Liver (tissue), 9 donors: ENCODE data around the gene SYT15. TPM values are rescaled to one million over a fixed set of nuclear protein-coding genes. Genes with fewer than 3 reads are reported as not detected.

Source experiments
- DNase-seq: peaks from one replicate; pipeline ENCODE4 v3.0.0-alpha.2; 2017; ENCODE audit warnings: low spot score
- H3K27ac ChIP-seq, 2 donors: one replicate each; pipeline ENCODE4 v1.7.0; 2013; ENCODE audit warnings: inconsistent platforms in 2 of 2, low read length in 2 of 2, control low read depth in 1 of 2, low read depth in 1 of 2, mild to moderate bottlenecking in 1 of 2
- H3K27me3 ChIP-seq, 4 donors: one replicate each; pipeline versions ENCODE4 v1.6.1 to v1.7.0; 2013; ENCODE audit warnings: low read length in 3 of 4, inconsistent platforms in 1 of 4, mild to moderate bottlenecking in 1 of 4, moderate library complexity in 1 of 4; ENCODE audit not compliant: control insufficient read depth in 4 of 4, insufficient read depth in 4 of 4
- H3K36me3 ChIP-seq, 4 donors: one replicate each; pipeline versions ENCODE4 v1.6.1 to v1.7.0; 2013; ENCODE audit warnings: low read length in 3 of 4, mild to moderate bottlenecking in 3 of 4, low read depth in 1 of 4, moderate library complexity in 1 of 4; ENCODE audit not compliant: control insufficient read depth in 4 of 4, insufficient read depth in 3 of 4
- H3K4me1 ChIP-seq, 4 donors: one replicate each; pipeline versions ENCODE4 v1.6.1 to v1.7.0; 2013; ENCODE audit warnings: low read length in 3 of 4, mild to moderate bottlenecking in 3 of 4, moderate library complexity in 1 of 4; ENCODE audit not compliant: control insufficient read depth in 4 of 4, insufficient read depth in 4 of 4
- H3K4me3 ChIP-seq, 3 donors: one replicate each; pipeline versions ENCODE4 v1.6.1 to v1.7.0; 2013; ENCODE audit warnings: low read length in 3 of 3, control low read depth in 1 of 3, low read depth in 1 of 3, mild to moderate bottlenecking in 1 of 3
- H3K9ac ChIP-seq, 2 donors: one replicate each; pipeline ENCODE4 v1.7.0; 2013; ENCODE audit warnings: low read length in 2 of 2, mild to moderate bottlenecking in 2 of 2, moderate library complexity in 2 of 2, control low read depth in 1 of 2, low read depth in 1 of 2
- H3K9me3 ChIP-seq, 4 donors: one replicate each; pipeline versions ENCODE4 v1.6.1 to v1.7.0; 2013; ENCODE audit warnings: low read length in 3 of 4; ENCODE audit not compliant: control insufficient read depth in 4 of 4
- EGR1 ChIP-seq, 2 donors: IDR thresholded peaks; 2 replicates each; pipeline ENCODE4 v1.6.1; 2016 to 2018; ENCODE audit warnings: antibody characterized with exemption in 2 of 2, low read depth in 2 of 2
- FOXA1 ChIP-seq: IDR thresholded peaks from 2 replicates; pipeline ENCODE4 v1.6.1; 2016; ENCODE audit warnings: antibody characterized with exemption
- FOXA2 ChIP-seq: IDR thresholded peaks from 2 replicates; pipeline ENCODE4 v1.6.1; 2016; ENCODE audit warnings: antibody characterized with exemption
- GABPA ChIP-seq, 2 donors: IDR thresholded peaks in 1 of 2; conservative IDR thresholded peaks in 1 of 2; 2 replicates each; pipeline ENCODE4 v1.6.1; 2016; ENCODE audit warnings: antibody characterized with exemption in 2 of 2, mild to moderate bottlenecking in 1 of 2, moderate library complexity in 1 of 2
- HNF4A ChIP-seq, 2 donors: conservative IDR thresholded peaks; 2 replicates each; pipeline ENCODE4 v1.6.1; 2016; ENCODE audit warnings: antibody characterized with exemption in 2 of 2, mild to moderate bottlenecking in 2 of 2
- HNF4G ChIP-seq: IDR thresholded peaks from 2 replicates; pipeline ENCODE4 v1.6.1; 2016; ENCODE audit warnings: antibody characterized with exemption
- JUND ChIP-seq, 2 donors: IDR thresholded peaks; 2 replicates each; pipeline ENCODE4 v1.6.1; 2016; ENCODE audit warnings: antibody characterized with exemption in 2 of 2
- NR2F2 ChIP-seq: IDR thresholded peaks from 2 replicates; pipeline ENCODE4 v1.6.1; 2016; ENCODE audit warnings: antibody characterized with exemption
- RAD21 ChIP-seq, 2 donors: IDR thresholded peaks; 2 replicates each; pipeline ENCODE4 v1.6.1; 2016; ENCODE audit warnings: antibody characterized with exemption in 2 of 2, mild to moderate bottlenecking in 2 of 2
- RXRA ChIP-seq, 2 donors: IDR thresholded peaks; 2 replicates each; pipeline ENCODE4 v1.6.1; 2017 to 2018; ENCODE audit warnings: antibody characterized with exemption in 2 of 2, mild to moderate bottlenecking in 1 of 2
- SP1 ChIP-seq: IDR thresholded peaks from 2 replicates; pipeline ENCODE4 v1.6.1; 2018; ENCODE audit warnings: antibody characterized with exemption, mild to moderate bottlenecking
- TAF1 ChIP-seq: conservative IDR thresholded peaks from 2 replicates; pipeline ENCODE4 v1.6.1; 2016; ENCODE audit warnings: antibody characterized with exemption, mild to moderate bottlenecking
- YY1 ChIP-seq: IDR thresholded peaks from 2 replicates; pipeline ENCODE4 v1.6.1; 2016; ENCODE audit warnings: antibody characterized with exemption, mild to moderate bottlenecking
- WGBS: extraction: QIAGEN DNeasy Blood & Tissue Kit; methylation state at CpG from one replicate; pipeline ENCODE4 v1.1.7; 2013; 5-methylcytosine and 5-hydroxymethylcytosine counted together
- polyA plus RNA-seq, 2 donors: library from polyadenylated mRNA; stranded (reverse) in 1 of 2; unstranded in 1 of 2; fragments of 200-250 nt in 1 of 2; fragments of >200 nt in 1 of 2; fragmentation: Nextera tagmentation in 1 of 2; extraction: Ambion mirVana in 1 of 2; gene quantifications; one replicate each; pipeline versions ENCODE4 v1.2.1 to v1.2.3, GENCODE V29; 2013 to 2015
- total RNA-seq, 2 donors: library from RNA; depleted of rRNA; stranded (reverse); fragments of >200 nt; gene quantifications; one replicate each; pipeline ENCODE4 v1.2.3, GENCODE V29; 2014
- TF ChIP-seq, protein P1 (sequence below): IDR thresholded peaks from 2 replicates; pipeline ENCODE4 v1.6.1; 2016; ENCODE audit warnings: antibody characterized with exemption, mild to moderate bottlenecking
- TF ChIP-seq, protein P2 (sequence below): fragments of 150-350 bp; IDR thresholded peaks from 2 replicates; pipeline ENCODE4 v1.5.1; 2017; ENCODE audit warnings: improper control_type of control experiment, low read depth, low read length; ENCODE audit not compliant: missing input control
- TF ChIP-seq, protein P3 (sequence below): IDR thresholded peaks from 2 replicates; pipeline ENCODE4 v1.6.1; 2016; ENCODE audit warnings: antibody characterized with exemption
- TF ChIP-seq, protein P4 (sequence below): IDR thresholded peaks from 2 replicates; pipeline ENCODE4 v1.6.1; 2016; ENCODE audit warnings: antibody characterized with exemption
- donor health status: healthy.
- donor health status: healthy.
- donor health status: healthy.
- donor health status: healthy.
- donor health status: healthy.

The SYT15 gene
- total and polyA plus RNA-seq, 4 donors, result 0.35 to 1.8 (median 0.78) TPM

- TF ChIP-seq YY1 (no peak), EGR1 (IDR thresholded peaks at IDR 0.05; ENCODE audit: low read depth in 2 of 2) (no peak), FOXA2 (no peak), TAF1 (no peak), HNF4A (conservative IDR thresholded peaks at IDR 0.05) (no peak), GABPA (IDR thresholded peaks at IDR 0.05 in 1 of 2, conservative IDR thresholded peaks at IDR 0.05 in 1 of 2) (no peak), RAD21 (IDR thresholded peaks at IDR 0.05) (no peak), SP1 (no peak), NR2F2 (no peak), FOXA1 (no peak), RXRA (IDR thresholded peaks at IDR 0.05) (no peak), HNF4G (no peak), JUND (IDR thresholded peaks at IDR 0.05) (no peak)
- TF ChIP-seq, protein P1, sequence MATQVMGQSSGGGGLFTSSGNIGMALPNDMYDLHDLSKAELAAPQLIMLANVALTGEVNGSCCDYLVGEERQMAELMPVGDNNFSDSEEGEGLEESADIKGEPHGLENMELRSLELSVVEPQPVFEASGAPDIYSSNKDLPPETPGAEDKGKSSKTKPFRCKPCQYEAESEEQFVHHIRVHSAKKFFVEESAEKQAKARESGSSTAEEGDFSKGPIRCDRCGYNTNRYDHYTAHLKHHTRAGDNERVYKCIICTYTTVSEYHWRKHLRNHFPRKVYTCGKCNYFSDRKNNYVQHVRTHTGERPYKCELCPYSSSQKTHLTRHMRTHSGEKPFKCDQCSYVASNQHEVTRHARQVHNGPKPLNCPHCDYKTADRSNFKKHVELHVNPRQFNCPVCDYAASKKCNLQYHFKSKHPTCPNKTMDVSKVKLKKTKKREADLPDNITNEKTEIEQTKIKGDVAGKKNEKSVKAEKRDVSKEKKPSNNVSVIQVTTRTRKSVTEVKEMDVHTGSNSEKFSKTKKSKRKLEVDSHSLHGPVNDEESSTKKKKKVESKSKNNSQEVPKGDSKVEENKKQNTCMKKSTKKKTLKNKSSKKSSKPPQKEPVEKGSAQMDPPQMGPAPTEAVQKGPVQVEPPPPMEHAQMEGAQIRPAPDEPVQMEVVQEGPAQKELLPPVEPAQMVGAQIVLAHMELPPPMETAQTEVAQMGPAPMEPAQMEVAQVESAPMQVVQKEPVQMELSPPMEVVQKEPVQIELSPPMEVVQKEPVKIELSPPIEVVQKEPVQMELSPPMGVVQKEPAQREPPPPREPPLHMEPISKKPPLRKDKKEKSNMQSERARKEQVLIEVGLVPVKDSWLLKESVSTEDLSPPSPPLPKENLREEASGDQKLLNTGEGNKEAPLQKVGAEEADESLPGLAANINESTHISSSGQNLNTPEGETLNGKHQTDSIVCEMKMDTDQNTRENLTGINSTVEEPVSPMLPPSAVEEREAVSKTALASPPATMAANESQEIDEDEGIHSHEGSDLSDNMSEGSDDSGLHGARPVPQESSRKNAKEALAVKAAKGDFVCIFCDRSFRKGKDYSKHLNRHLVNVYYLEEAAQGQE, result no peak
- TF ChIP-seq, protein P2, sequence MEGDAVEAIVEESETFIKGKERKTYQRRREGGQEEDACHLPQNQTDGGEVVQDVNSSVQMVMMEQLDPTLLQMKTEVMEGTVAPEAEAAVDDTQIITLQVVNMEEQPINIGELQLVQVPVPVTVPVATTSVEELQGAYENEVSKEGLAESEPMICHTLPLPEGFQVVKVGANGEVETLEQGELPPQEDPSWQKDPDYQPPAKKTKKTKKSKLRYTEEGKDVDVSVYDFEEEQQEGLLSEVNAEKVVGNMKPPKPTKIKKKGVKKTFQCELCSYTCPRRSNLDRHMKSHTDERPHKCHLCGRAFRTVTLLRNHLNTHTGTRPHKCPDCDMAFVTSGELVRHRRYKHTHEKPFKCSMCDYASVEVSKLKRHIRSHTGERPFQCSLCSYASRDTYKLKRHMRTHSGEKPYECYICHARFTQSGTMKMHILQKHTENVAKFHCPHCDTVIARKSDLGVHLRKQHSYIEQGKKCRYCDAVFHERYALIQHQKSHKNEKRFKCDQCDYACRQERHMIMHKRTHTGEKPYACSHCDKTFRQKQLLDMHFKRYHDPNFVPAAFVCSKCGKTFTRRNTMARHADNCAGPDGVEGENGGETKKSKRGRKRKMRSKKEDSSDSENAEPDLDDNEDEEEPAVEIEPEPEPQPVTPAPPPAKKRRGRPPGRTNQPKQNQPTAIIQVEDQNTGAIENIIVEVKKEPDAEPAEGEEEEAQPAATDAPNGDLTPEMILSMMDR, result no peak
- TF ChIP-seq, protein P3, sequence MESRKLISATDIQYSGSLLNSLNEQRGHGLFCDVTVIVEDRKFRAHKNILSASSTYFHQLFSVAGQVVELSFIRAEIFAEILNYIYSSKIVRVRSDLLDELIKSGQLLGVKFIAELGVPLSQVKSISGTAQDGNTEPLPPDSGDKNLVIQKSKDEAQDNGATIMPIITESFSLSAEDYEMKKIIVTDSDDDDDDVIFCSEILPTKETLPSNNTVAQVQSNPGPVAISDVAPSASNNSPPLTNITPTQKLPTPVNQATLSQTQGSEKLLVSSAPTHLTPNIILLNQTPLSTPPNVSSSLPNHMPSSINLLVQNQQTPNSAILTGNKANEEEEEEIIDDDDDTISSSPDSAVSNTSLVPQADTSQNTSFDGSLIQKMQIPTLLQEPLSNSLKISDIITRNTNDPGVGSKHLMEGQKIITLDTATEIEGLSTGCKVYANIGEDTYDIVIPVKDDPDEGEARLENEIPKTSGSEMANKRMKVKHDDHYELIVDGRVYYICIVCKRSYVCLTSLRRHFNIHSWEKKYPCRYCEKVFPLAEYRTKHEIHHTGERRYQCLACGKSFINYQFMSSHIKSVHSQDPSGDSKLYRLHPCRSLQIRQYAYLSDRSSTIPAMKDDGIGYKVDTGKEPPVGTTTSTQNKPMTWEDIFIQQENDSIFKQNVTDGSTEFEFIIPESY, result no peak
- TF ChIP-seq, protein P4, sequence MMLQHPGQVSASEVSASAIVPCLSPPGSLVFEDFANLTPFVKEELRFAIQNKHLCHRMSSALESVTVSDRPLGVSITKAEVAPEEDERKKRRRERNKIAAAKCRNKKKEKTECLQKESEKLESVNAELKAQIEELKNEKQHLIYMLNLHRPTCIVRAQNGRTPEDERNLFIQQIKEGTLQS, result no peak
- no peak for DNase-seq
- Histone ChIP-seq H3K27ac (no peak overlapping the region), H3K9me3 (no peaks in the 10 kb centered on the region), H3K9ac (no peak overlapping the region), H3K4me1 (peaks cover 0 to 2% (median 0%) of the 10 kb centered on the region in 4 donors), H3K4me3 (no peak overlapping the region), H3K36me3 (no peaks in the 10 kb centered on the region), H3K27me3 (peaks cover 0 to 3% (median 0%) of the 10 kb centered on the region in 4 donors)
- WGBS, result 93% methylated on average over 5 of the region's 5 CpGs
Measured at GRCh38 chr10:46538155-46538554, 40.8 kb upstream of the SYT15 start.
